ENCODE measurements around the gene EFHD1. TPM values are rescaled to one million over a fixed set of nuclear protein-coding genes. Genes with fewer than 3 reads are reported as not detected.

The EFHD1 gene
- total and polyA plus RNA-seq, 9 of the 15 experiments (the other 6 are each of a cell fraction or from before 2014, with no cell fraction given) = 0.66 to 9.1 (median 2.0) TPM

GRCh38 chr2:232697059-232697806, 63.8 kb downstream of the EFHD1 start, which contains the start of gene GIGYF2 (continued):
- TF ChIP-seq, protein P1, sequence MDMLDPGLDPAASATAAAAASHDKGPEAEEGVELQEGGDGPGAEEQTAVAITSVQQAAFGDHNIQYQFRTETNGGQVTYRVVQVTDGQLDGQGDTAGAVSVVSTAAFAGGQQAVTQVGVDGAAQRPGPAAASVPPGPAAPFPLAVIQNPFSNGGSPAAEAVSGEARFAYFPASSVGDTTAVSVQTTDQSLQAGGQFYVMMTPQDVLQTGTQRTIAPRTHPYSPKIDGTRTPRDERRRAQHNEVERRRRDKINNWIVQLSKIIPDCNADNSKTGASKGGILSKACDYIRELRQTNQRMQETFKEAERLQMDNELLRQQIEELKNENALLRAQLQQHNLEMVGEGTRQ (CRISPR knock-in tag; IDR thresholded peaks at IDR 0.05) = peak; percentile 89
- TF ChIP-seq, protein P2, sequence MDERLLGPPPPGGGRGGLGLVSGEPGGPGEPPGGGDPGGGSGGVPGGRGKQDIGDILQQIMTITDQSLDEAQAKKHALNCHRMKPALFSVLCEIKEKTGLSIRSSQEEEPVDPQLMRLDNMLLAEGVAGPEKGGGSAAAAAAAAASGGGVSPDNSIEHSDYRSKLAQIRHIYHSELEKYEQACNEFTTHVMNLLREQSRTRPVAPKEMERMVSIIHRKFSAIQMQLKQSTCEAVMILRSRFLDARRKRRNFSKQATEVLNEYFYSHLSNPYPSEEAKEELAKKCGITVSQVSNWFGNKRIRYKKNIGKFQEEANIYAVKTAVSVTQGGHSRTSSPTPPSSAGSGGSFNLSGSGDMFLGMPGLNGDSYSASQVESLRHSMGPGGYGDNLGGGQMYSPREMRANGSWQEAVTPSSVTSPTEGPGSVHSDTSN (CRISPR knock-in tag; IDR thresholded peaks at IDR 0.05; ENCODE audit: low read depth) = no peak
- TF ChIP-seq, protein P2 (tag; conservative IDR thresholded peaks at IDR 0.05; ENCODE audit: low read depth) = no peak
- TF ChIP-seq CAMTA2 (CRISPR knock-in tag; conservative IDR thresholded peaks at IDR 0.05) (peak; percentile 73; the same call in 1 of the 2 replicates), L3MBTL2 (IDR thresholded peaks at IDR 0.05) (peak; percentile 51; the same call in 1 of the 2 replicates), THRAP3 (IDR thresholded peaks at IDR 0.05; ENCODE audit: borderline replicate concordance) (no peak), ATF6 (CRISPR knock-in tag; IDR thresholded peaks at IDR 0.05) (no peak), CBX2 (IDR thresholded peaks at IDR 0.05; ENCODE audit: insufficient read depth, low read length, poor library complexity, severe bottlenecking) (no peak), ZNF79 (CRISPR knock-in tag; IDR thresholded peaks at IDR 0.05; ENCODE audit: low read depth) (no peak), ZNF445 (CRISPR knock-in tag; IDR thresholded peaks at IDR 0.05; ENCODE audit: low read depth) (no peak), CHAMP1 (IDR thresholded peaks at IDR 0.05) (no peak), ETV1 (tag; conservative IDR thresholded peaks at IDR 0.05; ENCODE audit: low read depth) (no peak), POLR2G (IDR thresholded peaks at IDR 0.05; ENCODE audit: low read depth, low read length) (peak; percentile 84), HDAC2 (IDR thresholded peaks at IDR 0.05) (no peak), ZNF274 (IDR thresholded peaks at IDR 0.05; ENCODE audit: borderline replicate concordance, low read depth, low read length) (no peak), DNMT1 (IDR thresholded peaks at IDR 0.05) (no peak), ATF7 (IDR thresholded peaks at IDR 0.05) (no peak)
- TF ChIP-seq, protein P3, sequence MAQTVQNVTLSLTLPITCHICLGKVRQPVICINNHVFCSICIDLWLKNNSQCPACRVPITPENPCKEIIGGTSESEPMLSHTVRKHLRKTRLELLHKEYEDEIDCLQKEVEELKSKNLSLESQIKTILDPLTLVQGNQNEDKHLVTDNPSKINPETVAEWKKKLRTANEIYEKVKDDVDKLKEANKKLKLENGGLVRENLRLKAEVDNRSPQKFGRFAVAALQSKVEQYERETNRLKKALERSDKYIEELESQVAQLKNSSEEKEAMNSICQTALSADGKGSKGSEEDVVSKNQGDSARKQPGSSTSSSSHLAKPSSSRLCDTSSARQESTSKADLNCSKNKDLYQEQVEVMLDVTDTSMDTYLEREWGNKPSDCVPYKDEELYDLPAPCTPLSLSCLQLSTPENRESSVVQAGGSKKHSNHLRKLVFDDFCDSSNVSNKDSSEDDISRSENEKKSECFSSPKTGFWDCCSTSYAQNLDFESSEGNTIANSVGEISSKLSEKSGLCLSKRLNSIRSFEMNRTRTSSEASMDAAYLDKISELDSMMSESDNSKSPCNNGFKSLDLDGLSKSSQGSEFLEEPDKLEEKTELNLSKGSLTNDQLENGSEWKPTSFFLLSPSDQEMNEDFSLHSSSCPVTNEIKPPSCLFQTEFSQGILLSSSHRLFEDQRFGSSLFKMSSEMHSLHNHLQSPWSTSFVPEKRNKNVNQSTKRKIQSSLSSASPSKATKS (CRISPR knock-in tag; IDR thresholded peaks at IDR 0.05) = no peak

Data from K562 (cell line).